H1 (cell line): ENCODE data around the gene GTF2F2. TPM values are rescaled to one million over a fixed set of nuclear protein-coding genes. Genes with fewer than 3 reads are reported as not detected.

Experiments used
- CTCF ChIA-PET: fragments of 300-600 bp; sonication (Branson Sonifier 250); formaldehyde crosslinking; loops from one replicate; lab custom pipeline; 2021; ENCODE audit not compliant: partially characterized antibody; lab: Charles Lee
- POLR2A ChIA-PET: fragments of 300-600 bp; sonication (Branson Sonifier 250); formaldehyde crosslinking; loops from one replicate; lab custom pipeline; 2021; ENCODE audit warnings: inconsistent platforms; ENCODE audit not compliant: partially characterized antibody; lab: Charles Lee
- DNase-seq, 2 experiments: peaks; one replicate each; pipeline versions ENCODE4 v3.0.0 to v3.0.0-alpha.2; 2010 to 2022; ENCODE audit warnings: low spot score in 2 of 2, low read depth in 1 of 2, mixed read lengths in 1 of 2
- FAIRE-seq: peaks from 2 replicates; lab custom pipeline; 2011; peaks lifted over from hg19 to GRCh38; lab: Jason Lieb, UNC
- H2AFZ ChIP-seq: 2 replicates; pipeline ENCODE4 v1.8.1; 2012; ENCODE audit warnings: low read length, inconsistent platforms
- H2AK5ac ChIP-seq: 2 replicates; pipeline ENCODE4 v1.6.1; 2013; ENCODE audit warnings: low read depth, low read length
- H2BK120ac ChIP-seq: replicated peaks from 2 replicates; pipeline ENCODE3; 2013; ENCODE audit warnings: low read depth, low read length, inconsistent platforms
- H2BK12ac ChIP-seq: 2 replicates; pipeline ENCODE4 v1.6.1; 2013; ENCODE audit warnings: low read depth, low read length
- H2BK15ac ChIP-seq: 2 replicates; pipeline ENCODE4 v1.6.1; 2013; ENCODE audit warnings: low read length
- H2BK20ac ChIP-seq: 2 replicates; pipeline ENCODE4 v1.6.1; 2013; ENCODE audit warnings: low read length
- H2BK5ac ChIP-seq: 2 replicates; pipeline ENCODE4 v1.6.1; 2013; ENCODE audit warnings: low read depth, low read length
- H3K14ac ChIP-seq: 2 replicates; pipeline ENCODE4 v1.6.1; 2013; ENCODE audit warnings: inconsistent platforms; ENCODE audit not compliant: insufficient read length
- H3K18ac ChIP-seq: 2 replicates; pipeline ENCODE4 v1.6.1; 2013; ENCODE audit warnings: low read length; ENCODE audit errors: extremely low read depth
- H3K23ac ChIP-seq: 2 replicates; pipeline ENCODE4 v1.6.1; 2013; ENCODE audit warnings: inconsistent platforms; ENCODE audit not compliant: insufficient read length
- H3K23me2 ChIP-seq: 2 replicates; pipeline ENCODE4 v1.6.1; 2013; ENCODE audit warnings: low read depth, low read length
- H3K27ac ChIP-seq: 2 replicates; pipeline ENCODE4 v1.6.1; 2011; ENCODE audit warnings: low read depth, low read length, inconsistent platforms
- H3K27me3 ChIP-seq, 4 experiments: replicated peaks in 1 of 4; 1 replicate in 1 of 4; 2 replicates in 3 of 4; pipeline versions ENCODE4 v1.6.1 to v1.8.1; 2011 to 2013; ENCODE audit warnings: low read length in 3 of 4, mild to moderate bottlenecking in 3 of 4, inconsistent platforms in 2 of 4, mixed read lengths in 2 of 4, moderate library complexity in 1 of 4; ENCODE audit not compliant: control insufficient read depth in 3 of 4, insufficient read depth in 3 of 4; ENCODE audit errors: extremely low read depth in 1 of 4
- H3K36me3 ChIP-seq, 4 experiments: 2 replicates each; pipeline versions ENCODE4 v1.6.1 to v1.8.1; 2011 to 2013; ENCODE audit warnings: mild to moderate bottlenecking in 4 of 4, low read length in 3 of 4, moderate library complexity in 2 of 4, control low read depth in 1 of 4, inconsistent platforms in 1 of 4; ENCODE audit not compliant: insufficient read depth in 4 of 4, control insufficient read depth in 2 of 4
- H3K4ac ChIP-seq: replicated peaks from 2 replicates; pipeline ENCODE3; 2013; ENCODE audit warnings: low read length, low read depth, mixed read lengths, inconsistent platforms; ENCODE audit not compliant: insufficient read length
- H3K4me1 ChIP-seq, 4 experiments: replicated peaks in 1 of 4; 1 replicate in 1 of 4; 2 replicates in 3 of 4; pipeline versions ENCODE4 v1.6.1 to v1.8.1; 2011 to 2013; ENCODE audit warnings: low read length in 3 of 4, inconsistent platforms in 2 of 4, mixed read lengths in 1 of 4; ENCODE audit not compliant: insufficient read depth in 4 of 4, control insufficient read depth in 3 of 4
- H3K4me2 ChIP-seq, 2 experiments: 2 replicates each; pipeline versions ENCODE4 v1.6.1 to v1.8.1; 2011 to 2013; ENCODE audit warnings: low read depth in 2 of 2, low read length in 2 of 2, control low read depth in 1 of 2, inconsistent platforms in 1 of 2, mild to moderate bottlenecking in 1 of 2; ENCODE audit not compliant: insufficient read depth in 1 of 2
- H3K4me3 ChIP-seq, 4 experiments: fragments of 200-600, 300-600 bp in 1 of 4; sonication (generic), shearing (Covaris generic), sonication (Bioruptor Twin) in 1 of 4; 2 replicates each; pipeline versions ENCODE4 v1.5.1 to v1.8.1; 2011 to 2016; ENCODE audit warnings: low read length in 4 of 4, low read depth in 3 of 4, control low read depth in 2 of 4, inconsistent platforms in 2 of 4, mild to moderate bottlenecking in 2 of 4, mixed read lengths in 1 of 4, moderate library complexity in 1 of 4; ENCODE audit not compliant: insufficient read depth in 2 of 4; ENCODE audit errors: extremely low read depth in 1 of 4
- H3K56ac ChIP-seq: replicated peaks from 2 replicates; pipeline ENCODE3; 2013; ENCODE audit warnings: low read depth, mild to moderate bottlenecking, mixed read lengths, low read length, inconsistent platforms; ENCODE audit not compliant: insufficient read length
- H3K79me1 ChIP-seq: 2 replicates; pipeline ENCODE4 v1.6.1; 2013; ENCODE audit warnings: low read depth, low read length, control low read depth
- H3K79me2 ChIP-seq, 2 experiments: 2 replicates each; pipeline versions ENCODE4 v1.6.1 to v1.8.1; 2012 to 2013; ENCODE audit warnings: low read length in 2 of 2, mild to moderate bottlenecking in 2 of 2, inconsistent platforms in 1 of 2; ENCODE audit not compliant: insufficient read depth in 2 of 2, control insufficient read depth in 1 of 2
- H3K9ac ChIP-seq, 4 experiments: replicated peaks in 1 of 4; 1 replicate in 1 of 4; 2 replicates in 3 of 4; pipeline versions ENCODE4 v1.6.1 to v1.8.1; 2011 to 2013; ENCODE audit warnings: low read depth in 3 of 4, low read length in 3 of 4, control low read depth in 2 of 4, mild to moderate bottlenecking in 2 of 4, moderate library complexity in 2 of 4, inconsistent platforms in 1 of 4; ENCODE audit errors: extremely low read depth in 1 of 4
- H3K9me3 ChIP-seq, 2 experiments: 2 replicates each; pipeline versions ENCODE4 v1.6.1 to v1.8.1; 2012 to 2013; ENCODE audit warnings: mild to moderate bottlenecking in 2 of 2, moderate library complexity in 2 of 2, control low read depth in 1 of 2, inconsistent platforms in 1 of 2, low read depth in 1 of 2, low read length in 1 of 2, mixed read lengths in 1 of 2; ENCODE audit not compliant: insufficient read depth in 2 of 2
- H4K20me1 ChIP-seq, 2 experiments: replicated peaks in 1 of 2; 2 replicates each; pipeline versions ENCODE3 to v1.8.1; 2011 to 2013; ENCODE audit warnings: inconsistent platforms in 2 of 2, low read length in 2 of 2, mild to moderate bottlenecking in 1 of 2; ENCODE audit not compliant: insufficient read depth in 2 of 2, control insufficient read depth in 1 of 2
- H4K5ac ChIP-seq: 2 replicates; pipeline ENCODE4 v1.6.1; 2013; ENCODE audit warnings: low read length, low read depth, mixed read lengths, inconsistent platforms; ENCODE audit not compliant: insufficient read length
- H4K8ac ChIP-seq: 2 replicates; pipeline ENCODE4 v1.8.0; 2013; ENCODE audit warnings: mild to moderate bottlenecking, moderate library complexity, low read length, inconsistent platforms; ENCODE audit not compliant: insufficient read depth; ENCODE audit errors: extremely low read depth
- H4K91ac ChIP-seq: replicated peaks from 2 replicates; pipeline ENCODE3; 2013; ENCODE audit warnings: low read length, mixed read lengths, inconsistent platforms; ENCODE audit not compliant: insufficient read length
- ATF3 ChIP-seq: IDR thresholded peaks from 2 replicates; pipeline ENCODE4 v1.6.1; 2011; ENCODE audit warnings: low read depth, mild to moderate bottlenecking, low read length; ENCODE audit not compliant: insufficient read depth
- FOSL1 ChIP-seq: IDR thresholded peaks from 2 replicates; pipeline ENCODE4 v1.6.1; 2011; ENCODE audit warnings: mild to moderate bottlenecking, low read depth, low read length, moderate library complexity; ENCODE audit not compliant: insufficient read depth
- PHF8 ChIP-seq: fragments of 200-600 bp; sonication (generic); conservative IDR thresholded peaks from 2 replicates; pipeline ENCODE4 v1.7.1; 2012; ENCODE audit warnings: low read depth, mild to moderate bottlenecking, inconsistent platforms, low read length, moderate library complexity
- POLR2A ChIP-seq, 2 experiments: IDR thresholded peaks; 1 replicate in 1 of 2; 2 replicates in 1 of 2; pipeline ENCODE4 v1.6.1; 2011; ENCODE audit warnings: low read depth in 2 of 2, low read length in 2 of 2, mild to moderate bottlenecking in 2 of 2; ENCODE audit errors: control extremely low read depth in 1 of 2
- WGBS, 2 experiments: shearing (Covaris generic) in 1 of 2; methylation state at CpG; one replicate each; pipeline versions ENCODE4 v1.1.6 to v1.1.7; 2013 to 2015; ENCODE audit warnings: low lambda C conversion rate in 2 of 2, mixed read lengths in 2 of 2, inconsistent platforms in 1 of 2, low coverage in 1 of 2, missing lambda C conversion rate in 1 of 2; ENCODE audit not compliant: insufficient replicate concordance in 2 of 2, insufficient coverage in 1 of 2, insufficient read length in 1 of 2; ENCODE audit errors: extremely low coverage in 1 of 2, missing lambda C conversion rate in 1 of 2; 5-methylcytosine and 5-hydroxymethylcytosine counted together
- polyA plus RNA-seq, 7 experiments: library from polyadenylated mRNA; depleted of rRNA in 3 of 7; stranded (reverse) in 5 of 7; unstranded in 2 of 7; fragments of >200 nt in 5 of 7; fragments of 200-250 nt in 2 of 7; gene quantifications; 1 replicate in 5 of 7; 2 replicates in 1 of 7; 4 replicates in 1 of 7; pipeline versions ENCODE4 v1.2.1 to v1.2.3, GENCODE V29; 2011 to 2013; ENCODE audit warnings: missing spikeins in 2 of 7, mixed read lengths in 2 of 7
- total RNA-seq: library from RNA; stranded (reverse); fragmentation: NEBNext Ultra II Directional; extraction: Animal tissue kit (Norgen Biotek cat#: 25700); gene quantifications from 2 replicates; pipeline ENCODE4 v1.2.1, GENCODE V29; 2021

Gene GTF2F2
- total and polyA plus RNA-seq, 2 of the 8 experiments (the other 6 are each of a cell fraction or from before 2014, with no cell fraction given), result 10.8 to 31.1 TPM

GRCh38 chr13:45196096-45196495 lies 75.8 kb downstream of the GTF2F2 start:
- H4K5ac ChIP-seq, result no peak overlapping the region
- H3K4ac ChIP-seq, result no peak overlapping the region
- POLR2A ChIA-PET, result interaction anchor here (1.1 kb wide), 1 partner anchor 103 kb away, joined by 3 read pairs; no protein-coding TSS in a partner anchor
- no peak overlapping the region for H2BK15ac ChIP-seq
- no peaks in the 10 kb centered on the region for H4K20me1 ChIP-seq
- no peak overlapping the region for H3K4me3 ChIP-seq
- DNase-seq (no peak), FAIRE-seq (peak; percentile 7)
- peaks cover 0 to 3% (median 0%) of the 10 kb centered on the region in 4 experiments; a peak in 1 of 7 replicates for H3K4me1 ChIP-seq
- peaks cover 0 to 3% of the 10 kb centered on the region in 2 experiments; a peak in 1 of 4 replicates for H3K79me2 ChIP-seq
- no peak overlapping the region for H3K23ac ChIP-seq
- CTCF ChIA-PET, result interaction anchor here (0.5 to 1.5 kb wide), 2 partner anchors 74 to 163 kb away, joined by 3 to 4 read pairs; no protein-coding TSS in a partner anchor
- H2AFZ ChIP-seq, result no peak overlapping the region
- no peak overlapping the region for H3K27ac ChIP-seq
- H3K9ac ChIP-seq, result no peak overlapping the region
- no peak overlapping the region for H2BK120ac ChIP-seq
- no peak overlapping the region for H2BK20ac ChIP-seq
- no peak overlapping the region for H3K14ac ChIP-seq
- no peaks in the 10 kb centered on the region for H3K36me3 ChIP-seq
- H3K23me2 ChIP-seq, result no peaks in the 10 kb centered on the region
- 91% methylated on average over 3 of the region's 3 CpGs; no CpG with 5 or more reads in 1 of the 2 experiments for WGBS, 2 experiments
- no peak overlapping the region for H4K8ac ChIP-seq
- no peak overlapping the region for H3K56ac ChIP-seq
- H3K79me1 ChIP-seq, result no peaks in the 10 kb centered on the region; the same call in 1 of the 2 replicates
- no peaks in the 10 kb centered on the region for H3K27me3 ChIP-seq
- no peak overlapping the region for H2BK5ac ChIP-seq
- no peak overlapping the region for H2AK5ac ChIP-seq
- no peaks in the 10 kb centered on the region for H3K9me3 ChIP-seq
- no peak overlapping the region for H3K18ac ChIP-seq
- no peak for TF ChIP-seq ATF3
- TF ChIP-seq FOSL1, result no peak
- TF ChIP-seq POLR2A (IDR thresholded peaks at IDR 0.05; ENCODE audit: control extremely low read depth in 1 of 2, low read depth in 2 of 2, low read length in 2 of 2), result no peak
- no peak for TF ChIP-seq PHF8
- H2BK12ac ChIP-seq, result no peak overlapping the region
- H3K4me2 ChIP-seq, result no peak overlapping the region
- no peak overlapping the region for H4K91ac ChIP-seq
